Measurements from ENCODE around the gene NFIC.

DNA sequence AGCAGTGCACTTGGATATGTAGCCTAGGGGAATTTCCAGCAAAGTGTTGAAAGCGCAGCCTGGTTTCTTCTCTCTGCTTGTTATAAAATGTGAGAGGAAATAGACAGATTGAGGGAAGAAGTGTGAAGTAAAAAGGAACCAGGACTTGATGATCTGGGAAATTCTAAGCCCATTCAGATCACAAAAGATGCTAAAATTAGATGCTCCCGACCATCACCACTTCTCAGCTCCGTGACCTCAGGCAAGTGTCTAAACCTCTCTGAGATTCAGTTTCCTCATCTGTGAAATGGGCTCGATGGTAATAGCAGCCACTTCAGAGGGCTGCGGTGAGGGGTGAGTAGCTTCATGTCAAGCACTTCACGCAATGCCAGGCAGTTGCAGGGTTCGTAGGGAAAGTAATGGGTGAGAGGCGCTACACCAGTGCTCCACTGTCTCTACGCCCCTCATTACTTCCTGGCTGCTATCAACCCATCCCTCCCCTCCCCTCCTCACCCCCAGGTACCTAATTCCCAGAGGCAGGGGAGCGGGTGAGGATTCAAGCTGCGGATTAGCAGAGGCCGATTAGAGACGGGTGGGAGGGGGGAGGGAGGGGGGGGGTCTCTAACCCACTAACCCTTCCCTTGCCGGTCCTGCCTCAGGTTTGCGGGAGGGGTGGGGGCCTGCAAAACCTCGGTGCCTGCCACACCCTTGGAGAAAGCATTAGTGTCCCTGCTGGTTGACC, 9.0 kb upstream of the NFIC start:
- TF ChIP-seq, protein P1, sequence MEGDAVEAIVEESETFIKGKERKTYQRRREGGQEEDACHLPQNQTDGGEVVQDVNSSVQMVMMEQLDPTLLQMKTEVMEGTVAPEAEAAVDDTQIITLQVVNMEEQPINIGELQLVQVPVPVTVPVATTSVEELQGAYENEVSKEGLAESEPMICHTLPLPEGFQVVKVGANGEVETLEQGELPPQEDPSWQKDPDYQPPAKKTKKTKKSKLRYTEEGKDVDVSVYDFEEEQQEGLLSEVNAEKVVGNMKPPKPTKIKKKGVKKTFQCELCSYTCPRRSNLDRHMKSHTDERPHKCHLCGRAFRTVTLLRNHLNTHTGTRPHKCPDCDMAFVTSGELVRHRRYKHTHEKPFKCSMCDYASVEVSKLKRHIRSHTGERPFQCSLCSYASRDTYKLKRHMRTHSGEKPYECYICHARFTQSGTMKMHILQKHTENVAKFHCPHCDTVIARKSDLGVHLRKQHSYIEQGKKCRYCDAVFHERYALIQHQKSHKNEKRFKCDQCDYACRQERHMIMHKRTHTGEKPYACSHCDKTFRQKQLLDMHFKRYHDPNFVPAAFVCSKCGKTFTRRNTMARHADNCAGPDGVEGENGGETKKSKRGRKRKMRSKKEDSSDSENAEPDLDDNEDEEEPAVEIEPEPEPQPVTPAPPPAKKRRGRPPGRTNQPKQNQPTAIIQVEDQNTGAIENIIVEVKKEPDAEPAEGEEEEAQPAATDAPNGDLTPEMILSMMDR (IDR thresholded peaks at IDR 0.05; ENCODE audit: poor library complexity, severe bottlenecking), result no peak
- TF ChIP-seq RAD21 (conservative IDR thresholded peaks at IDR 0.05) (no peak), EP300 (conservative IDR thresholded peaks at IDR 0.05; ENCODE audit: poor library complexity, severe bottlenecking) (no peak), POLR2AphosphoS5 (IDR thresholded peaks at IDR 0.05) (no peak), EZH2 (IDR thresholded peaks at IDR 0.05; ENCODE audit: borderline replicate concordance, insufficient read depth, low read length, poor library complexity, severe bottlenecking) (no peak)
